ENCODE measurements around the gene ABHD17C. TPM values are rescaled to one million over a fixed set of nuclear protein-coding genes. Genes with fewer than 3 reads are reported as not detected.

ABHD17C gene
- total RNA-seq, 1 donor from 2014 or later, result 41.4 TPM

GRCh38 chr15:80709542-80709941, 14.4 kb downstream of the ABHD17C start:
- Histone ChIP-seq H3K36me3 (no peaks in the 10 kb centered on the region), H3K27me3 (no peaks in the 10 kb centered on the region), H3K27ac (peak overlapping the region; percentile 13), H3K4me3 (no peak overlapping the region), H3K9me3 (no peaks in the 10 kb centered on the region), H3K4me1 (peaks cover 45% of the 10 kb centered on the region)
- DNase-seq, result peak; percentile 83
- TF ChIP-seq, protein P1, sequence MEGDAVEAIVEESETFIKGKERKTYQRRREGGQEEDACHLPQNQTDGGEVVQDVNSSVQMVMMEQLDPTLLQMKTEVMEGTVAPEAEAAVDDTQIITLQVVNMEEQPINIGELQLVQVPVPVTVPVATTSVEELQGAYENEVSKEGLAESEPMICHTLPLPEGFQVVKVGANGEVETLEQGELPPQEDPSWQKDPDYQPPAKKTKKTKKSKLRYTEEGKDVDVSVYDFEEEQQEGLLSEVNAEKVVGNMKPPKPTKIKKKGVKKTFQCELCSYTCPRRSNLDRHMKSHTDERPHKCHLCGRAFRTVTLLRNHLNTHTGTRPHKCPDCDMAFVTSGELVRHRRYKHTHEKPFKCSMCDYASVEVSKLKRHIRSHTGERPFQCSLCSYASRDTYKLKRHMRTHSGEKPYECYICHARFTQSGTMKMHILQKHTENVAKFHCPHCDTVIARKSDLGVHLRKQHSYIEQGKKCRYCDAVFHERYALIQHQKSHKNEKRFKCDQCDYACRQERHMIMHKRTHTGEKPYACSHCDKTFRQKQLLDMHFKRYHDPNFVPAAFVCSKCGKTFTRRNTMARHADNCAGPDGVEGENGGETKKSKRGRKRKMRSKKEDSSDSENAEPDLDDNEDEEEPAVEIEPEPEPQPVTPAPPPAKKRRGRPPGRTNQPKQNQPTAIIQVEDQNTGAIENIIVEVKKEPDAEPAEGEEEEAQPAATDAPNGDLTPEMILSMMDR (IDR thresholded peaks at IDR 0.05), result no peak
- peak; percentile 96 for ATAC-seq
- intact Hi-C loops (cut with DNase I), result no loop called here

DNA sequence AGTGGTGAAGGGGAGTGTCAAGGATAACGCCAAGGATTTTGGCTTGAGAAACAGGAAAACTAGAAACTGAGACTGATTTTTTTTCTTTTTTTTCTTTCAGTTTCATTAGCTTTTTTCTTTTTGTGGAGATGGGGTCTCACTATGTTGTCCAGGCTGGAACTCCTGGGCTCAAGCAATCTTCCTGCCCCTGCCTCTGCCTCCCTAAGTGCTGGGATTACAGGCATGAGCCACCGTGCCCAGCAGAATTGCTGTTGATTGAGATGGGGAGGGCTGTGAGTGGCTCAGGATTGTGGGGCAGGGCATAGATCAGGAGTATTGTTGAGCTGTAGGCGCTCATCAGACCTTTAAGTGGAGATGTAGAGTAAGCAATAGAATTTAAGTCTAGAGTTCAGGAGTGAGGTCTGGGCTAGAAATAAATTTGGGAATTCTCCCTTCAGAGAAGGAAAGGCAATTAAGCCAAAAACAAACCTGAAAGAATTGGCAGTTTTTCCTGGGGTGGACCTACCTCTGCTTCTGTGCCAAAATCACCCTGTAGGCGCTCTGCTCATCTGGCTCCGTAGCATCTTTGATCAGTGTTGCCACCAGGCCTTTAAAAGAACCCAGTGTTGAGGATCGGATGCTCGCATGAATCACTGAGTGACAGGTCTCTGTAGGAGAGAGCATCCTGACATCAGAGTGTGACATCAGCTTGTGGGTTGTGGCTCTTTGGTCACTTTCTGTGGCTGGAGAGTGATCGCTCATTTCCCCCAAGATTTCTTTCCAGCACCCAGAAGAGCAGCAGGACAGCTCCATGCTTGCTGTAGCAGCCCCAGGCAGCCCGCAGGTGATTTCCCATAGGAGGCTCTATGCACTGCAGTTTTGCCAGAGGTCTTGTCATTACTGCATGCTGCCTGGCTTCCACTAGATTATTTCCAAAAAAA, 15.8 kb downstream of the ABHD17C start:
- H3K27ac ChIP-seq, result no peak overlapping the region
- TF ChIP-seq, protein P1 (IDR thresholded peaks at IDR 0.05), result no peak
- no peak overlapping the region for H3K4me3 ChIP-seq
- no peaks in the 10 kb centered on the region for H3K36me3 ChIP-seq
- no peak for ATAC-seq
- no peak for DNase-seq
- no peaks in the 10 kb centered on the region for H3K9me3 ChIP-seq
- no peaks in the 10 kb centered on the region for H3K27me3 ChIP-seq
- intact Hi-C loops (cut with DNase I), result no loop called here
- peaks cover 36% of the 10 kb centered on the region for H3K4me1 ChIP-seq

GRCh38 chr15:80711886-80712285, 16.8 kb downstream of the ABHD17C start:
- Histone ChIP-seq H3K4me3 (no peak overlapping the region), H3K4me1 (peaks cover 27% of the 10 kb centered on the region), H3K36me3 (no peaks in the 10 kb centered on the region), H3K9me3 (no peaks in the 10 kb centered on the region), H3K27ac (no peak overlapping the region), H3K27me3 (no peaks in the 10 kb centered on the region)
- intact Hi-C loops (cut with DNase I), result no loop called here
- TF ChIP-seq, protein P1 (IDR thresholded peaks at IDR 0.05), result no peak
- DNase-seq, result no peak
- ATAC-seq, result no peak

- H3K36me3 ChIP-seq, result no peaks in the 10 kb centered on the region
- peaks cover 25% of the 10 kb centered on the region for H3K4me1 ChIP-seq
- DNase-seq (no peak), ATAC-seq (no peak)
- intact Hi-C loops (cut with DNase I), result no loop called here
- H3K27ac ChIP-seq, result no peak overlapping the region
- no peaks in the 10 kb centered on the region for H3K9me3 ChIP-seq
- TF ChIP-seq, protein P1 (IDR thresholded peaks at IDR 0.05), result no peak
- no peaks in the 10 kb centered on the region for H3K27me3 ChIP-seq
- H3K4me3 ChIP-seq, result no peak overlapping the region
Observed at GRCh38 chr15:80712956-80713355, 17.8 kb downstream of the ABHD17C start.

- no peaks in the 10 kb centered on the region for H3K36me3 ChIP-seq
- intact Hi-C loops (cut with DNase I), result no loop called here
- TF ChIP-seq, protein P1 (IDR thresholded peaks at IDR 0.05), result no peak
Observed at GRCh38 chr15:80721476-80721875, 26.4 kb downstream of the ABHD17C start.

More at GRCh38 chr15:80721476-80721875, 26.4 kb downstream of the ABHD17C start:
- no peak for ATAC-seq
- no peaks in the 10 kb centered on the region for H3K9me3 ChIP-seq
- no peak for DNase-seq
- H3K4me1 ChIP-seq, result peaks cover 8% of the 10 kb centered on the region
- H3K27me3 ChIP-seq, result no peaks in the 10 kb centered on the region
- H3K4me3 ChIP-seq, result no peak overlapping the region
- H3K27ac ChIP-seq, result peak overlapping the region; percentile 21
